HepG2 (cell line): ENCODE results near the gene PTPN3. TPM values are rescaled to one million over a fixed set of nuclear protein-coding genes. Genes with fewer than 3 reads are reported as not detected.

Experiments
- BRD4 ChIP-seq: sonication (generic); formaldehyde crosslinking; IDR thresholded peaks from 2 replicates; pipeline ENCODE4 v1.4.0; 2020; ENCODE audit warnings: missing genetic modification reagents
- FOXA1 ChIP-seq, 2 experiments: fragments of 450-650 bp in 1 of 2; sonication (generic) in 1 of 2; formaldehyde crosslinking in 1 of 2; IDR thresholded peaks; 2 replicates each; pipeline versions ENCODE4 v1.4.0 to v1.6.1; 2016 to 2020; ENCODE audit warnings: missing genetic modification reagents in 1 of 2
- FOXJ3 ChIP-seq: sonication (generic); formaldehyde crosslinking; IDR thresholded peaks from 2 replicates; pipeline ENCODE4 v1.4.0; 2020; ENCODE audit warnings: missing genetic modification reagents, mild to moderate bottlenecking, borderline replicate concordance
- FOXP1 ChIP-seq, 2 experiments: fragments of 450-650 bp in 1 of 2; IDR thresholded peaks; 2 replicates each; pipeline ENCODE4 v1.6.1; 2017 to 2018; ENCODE audit warnings: antibody characterized with exemption in 1 of 2
- KDM2A ChIP-seq: sonication (generic); formaldehyde crosslinking; IDR thresholded peaks from 2 replicates; pipeline ENCODE4 v1.4.0; 2020; ENCODE audit warnings: low read depth, missing genetic modification reagents, borderline replicate concordance
- KLF13 ChIP-seq: sonication (generic); formaldehyde crosslinking; IDR thresholded peaks from 2 replicates; pipeline ENCODE4 v1.4.0; 2020; ENCODE audit warnings: mild to moderate bottlenecking, missing genetic modification reagents
- SETDB1 ChIP-seq: sonication (generic); formaldehyde crosslinking; IDR thresholded peaks from 2 replicates; pipeline ENCODE4 v1.5.1; 2020; ENCODE audit warnings: missing genetic modification reagents, mild to moderate bottlenecking, borderline replicate concordance
- ZBTB40 ChIP-seq, 2 experiments: fragments of 450-650 bp in 1 of 2; sonication (generic) in 1 of 2; formaldehyde crosslinking in 1 of 2; IDR thresholded peaks; 2 replicates each; pipeline versions ENCODE4 v1.6.1 to v1.8.0; 2016 to 2022; ENCODE audit warnings: antibody characterized with exemption in 1 of 2, mild to moderate bottlenecking in 1 of 2, missing genetic modification reagents in 1 of 2
- polyA plus RNA-seq, 8 experiments: library from polyadenylated mRNA; depleted of rRNA in 3 of 8; stranded (reverse) in 7 of 8; unstranded in 1 of 8; fragments of >200 nt; fragmentation: Illumina TruSeq in 4 of 8; extraction: Trizol in 4 of 8; gene quantifications; 2 replicates each; pipeline versions ENCODE4 v1.2.1 to v1.2.3, GENCODE V29; 2011 to 2016; ENCODE audit warnings: low read depth in 4 of 8, missing spikeins in 1 of 8, mixed read lengths in 1 of 8; ENCODE audit not compliant: insufficient read depth in 1 of 8
- total RNA-seq, 5 experiments: library from RNA; depleted of rRNA; stranded (reverse); fragments of >200 nt; fragmentation: Illumina TruSeq; extraction: Trizol; gene quantifications; 2 replicates each; pipeline ENCODE4 v1.2.3, GENCODE V29; 2016; ENCODE audit warnings: low read depth in 1 of 5

The PTPN3 gene
- total and polyA plus RNA-seq, 2 of the 13 experiments (the other 11 are each of a cell fraction or from before 2014, with no cell fraction given), result 5.6 to 20.5 TPM

- TF ChIP-seq ZBTB40 (IDR thresholded peaks at IDR 0.05) (no peak), ZBTB40 (CRISPR knock-in tag; IDR thresholded peaks at IDR 0.05) (no peak), KDM2A (CRISPR knock-in tag) (no peak), SETDB1 (no peak), BRD4 (CRISPR knock-in tag) (no peak), FOXA1 (IDR thresholded peaks at IDR 0.05) (no peak), FOXA1 (CRISPR knock-in tag; IDR thresholded peaks at IDR 0.05) (no peak), KLF13 (CRISPR knock-in tag) (no peak), FOXJ3 (no peak), FOXP1 (IDR thresholded peaks at IDR 0.05) (no peak), FOXP1 (CRISPR knock-in tag; IDR thresholded peaks at IDR 0.05) (no peak)
These were observed 58.6 kb downstream of the PTPN3 start (continued) for GRCh38 chr9:109439378-109440116.
